GM12873 (cell line): Measurements from ENCODE around the gene CDH4.

ENCODE experiments used
- CTCF ChIP-seq: IDR thresholded peaks from 2 replicates; pipeline ENCODE4 v1.5.1; 2012; ENCODE audit warnings: low read depth, mild to moderate bottlenecking, moderate library complexity, low read length, control low read depth; ENCODE audit not compliant: insufficient read depth; ENCODE audit errors: missing control alignments

The CDH4 gene

GRCh38 chr20:61734733-61735502, 482.9 kb downstream of the CDH4 start:
- TF ChIP-seq CTCF, result no peak

- TF ChIP-seq CTCF, result no peak
Observed at GRCh38 chr20:61735503-61735785, 483.4 kb downstream of the CDH4 start.

- no peak for TF ChIP-seq CTCF
Observed at GRCh38 chr20:61736001-61736635, 484.1 kb downstream of the CDH4 start.

- no peak for TF ChIP-seq CTCF
Observed at GRCh38 chr20:61736751-61737310, 484.8 kb downstream of the CDH4 start.

GRCh38 chr20:61737346-61737745, 485.3 kb downstream of the CDH4 start:
- TF ChIP-seq CTCF, result no peak

- no peak for TF ChIP-seq CTCF
Observed at GRCh38 chr20:61737812-61738443, 485.9 kb downstream of the CDH4 start.

GRCh38 chr20:61738601-61739069, 486.6 kb downstream of the CDH4 start:
- no peak for TF ChIP-seq CTCF
